HEK293 (cell line): ENCODE measurements around the gene PRR18.
A peak's percentile ranks its signal among the peaks of the same experiment; 100 is the strongest.

Source experiments
- CTCF ChIA-PET: fragments of 350-600 bp; formaldehyde crosslinking; extraction: SDS; loops from one replicate; lab custom pipeline; 2021; ENCODE audit warnings: antibody characterized with exemption; lab: Yijun Ruan, JAX
- POLR2A ChIA-PET: fragments of 300-600 bp; formaldehyde crosslinking; extraction: SDS; loops from one replicate; lab custom pipeline; 2020; ENCODE audit warnings: antibody characterized with exemption, inconsistent platforms; lab: Yijun Ruan, JAX
- H3K27ac ChIP-seq: fragments of 200-500 bp; sonication (Bioruptor generic); 2 replicates; pipeline ENCODE4 v1.5.1; 2014; ENCODE audit warnings: low read depth, low read length, control low read depth, inconsistent platforms; ENCODE audit errors: extremely low read depth
- H3K36me3 ChIP-seq, 2 experiments: fragments of 200-500 bp in 1 of 2; sonication (Bioruptor generic) in 1 of 2; 1 replicate in 1 of 2; 2 replicates in 1 of 2; pipeline ENCODE4 v1.5.1; 2014 to 2017; ENCODE audit warnings: inconsistent platforms in 2 of 2, low read length in 2 of 2; ENCODE audit not compliant: control insufficient read depth in 2 of 2, insufficient read depth in 1 of 2
- H3K4me1 ChIP-seq: fragments of 200-500 bp; sonication (Bioruptor generic); 2 replicates; pipeline ENCODE4 v1.5.1; 2014; ENCODE audit warnings: mild to moderate bottlenecking, low read length, inconsistent platforms; ENCODE audit not compliant: control insufficient read depth, insufficient read depth
- H3K4me3 ChIP-seq: 2 replicates; pipeline ENCODE4 v1.5.1; 2011; ENCODE audit warnings: low read depth, mild to moderate bottlenecking, control low read depth, low read length, moderate library complexity
- H3K9me3 ChIP-seq: fragments of 200-500 bp; sonication (Bioruptor generic); 2 replicates; pipeline ENCODE4 v1.5.1; 2014; ENCODE audit warnings: low read depth, low read length, inconsistent platforms; ENCODE audit not compliant: control insufficient read depth, insufficient read depth
- GFI1B ChIP-seq: fragments of 450-650 bp; formaldehyde crosslinking; IDR thresholded peaks from 2 replicates; pipeline ENCODE4 v1.5.1; 2016; ENCODE audit warnings: missing biosample characterization, missing genetic modification characterization
- GLIS2 ChIP-seq: fragments of 450-650 bp; formaldehyde crosslinking; IDR thresholded peaks from 2 replicates; pipeline ENCODE4 v1.5.1; 2016; ENCODE audit warnings: missing biosample characterization, missing genetic modification characterization
- KLF8 ChIP-seq: fragments of 450-650 bp; formaldehyde crosslinking; IDR thresholded peaks from 2 replicates; pipeline ENCODE4 v1.5.1; 2016; ENCODE audit warnings: missing biosample characterization, missing genetic modification characterization
- OVOL3 ChIP-seq: fragments of 450-650 bp; formaldehyde crosslinking; IDR thresholded peaks from 2 replicates; pipeline ENCODE4 v1.5.1; 2016; ENCODE audit warnings: missing biosample characterization, missing genetic modification characterization
- SCRT2 ChIP-seq: fragments of 450-650 bp; formaldehyde crosslinking; IDR thresholded peaks from 2 replicates; pipeline ENCODE4 v1.5.1; 2016; ENCODE audit warnings: missing biosample characterization, missing genetic modification characterization
- ZFP3 ChIP-seq: fragments of 450-650 bp; formaldehyde crosslinking; IDR thresholded peaks from 2 replicates; pipeline ENCODE4 v1.5.1; 2016; ENCODE audit warnings: low read depth, missing biosample characterization, missing genetic modification characterization
- ZFP37 ChIP-seq: fragments of 450-650 bp; formaldehyde crosslinking; IDR thresholded peaks from 2 replicates; pipeline ENCODE4 v1.5.1; 2016; ENCODE audit warnings: missing biosample characterization, missing genetic modification characterization
- ZFP41 ChIP-seq: fragments of 450-650 bp; formaldehyde crosslinking; IDR thresholded peaks from 2 replicates; pipeline ENCODE4 v1.5.1; 2016; ENCODE audit warnings: missing biosample characterization, missing genetic modification characterization, borderline replicate concordance
- ZNF112 ChIP-seq: fragments of 450-650 bp; formaldehyde crosslinking; IDR thresholded peaks from 2 replicates; pipeline ENCODE4 v1.5.0; 2017; ENCODE audit warnings: missing biosample characterization, missing genetic modification characterization
- ZNF132 ChIP-seq: fragments of 450-650 bp; formaldehyde crosslinking; IDR thresholded peaks from 2 replicates; pipeline ENCODE4 v1.5.1; 2017; ENCODE audit warnings: missing biosample characterization, missing genetic modification characterization, borderline replicate concordance
- ZNF175 ChIP-seq: fragments of 450-650 bp; formaldehyde crosslinking; IDR thresholded peaks from 2 replicates; pipeline ENCODE4 v1.5.1; 2016; ENCODE audit warnings: missing biosample characterization, missing genetic modification characterization
- ZNF221 ChIP-seq: fragments of 450-650 bp; formaldehyde crosslinking; IDR thresholded peaks from 2 replicates; pipeline ENCODE4 v1.5.1; 2017; ENCODE audit warnings: missing biosample characterization, missing genetic modification characterization, borderline replicate concordance
- ZNF239 ChIP-seq: fragments of 450-650 bp; formaldehyde crosslinking; IDR thresholded peaks from 2 replicates; pipeline ENCODE4 v1.5.1; 2016; ENCODE audit warnings: missing biosample characterization, missing genetic modification characterization
- ZNF341 ChIP-seq: fragments of 450-650 bp; formaldehyde crosslinking; IDR thresholded peaks from 2 replicates; pipeline ENCODE4; 2016; ENCODE audit warnings: low read depth, missing biosample characterization, missing genetic modification characterization
- ZNF544 ChIP-seq: fragments of 450-650 bp; formaldehyde crosslinking; IDR thresholded peaks from 2 replicates; pipeline ENCODE4 v1.5.0; 2017; ENCODE audit warnings: missing biosample characterization, missing genetic modification characterization
- ZNF549 ChIP-seq: fragments of 450-650 bp; IDR thresholded peaks from 2 replicates; pipeline ENCODE4 v1.5.1; 2018; ENCODE audit warnings: missing biosample characterization, missing genetic modification characterization, mild to moderate bottlenecking, inconsistent platforms, moderate library complexity
- ZNF600 ChIP-seq: fragments of 450-650 bp; formaldehyde crosslinking; IDR thresholded peaks from 2 replicates; pipeline ENCODE4 v1.5.1; 2016; ENCODE audit warnings: missing biosample characterization, missing genetic modification characterization
- ZNF701 ChIP-seq: fragments of 450-650 bp; formaldehyde crosslinking; IDR thresholded peaks from 2 replicates; pipeline ENCODE4 v1.5.1; 2016; ENCODE audit warnings: missing biosample characterization, missing genetic modification characterization
- ZNF785 ChIP-seq: fragments of 450-650 bp; formaldehyde crosslinking; IDR thresholded peaks from 2 replicates; pipeline ENCODE4 v1.5.1; 2016; ENCODE audit warnings: missing biosample characterization, missing genetic modification characterization
- ZNF830 ChIP-seq: fragments of 450-650 bp; IDR thresholded peaks from 2 replicates; pipeline ENCODE4 v1.5.0; 2018; ENCODE audit warnings: missing biosample characterization, missing genetic modification characterization, low read depth, mild to moderate bottlenecking, moderate library complexity
- ZSCAN16 ChIP-seq: fragments of 450-650 bp; formaldehyde crosslinking; IDR thresholded peaks from 2 replicates; pipeline ENCODE4 v1.5.1; 2016; ENCODE audit warnings: missing biosample characterization, missing genetic modification characterization
- TF ChIP-seq, protein P1 (sequence below): fragments of 450-650 bp; formaldehyde crosslinking; IDR thresholded peaks from 2 replicates; pipeline ENCODE4 v1.5.1; 2016; ENCODE audit warnings: missing biosample characterization, missing genetic modification characterization
- TF ChIP-seq, protein P2 (sequence below): fragments of 450-650 bp; formaldehyde crosslinking; IDR thresholded peaks from 2 replicates; pipeline ENCODE4 v1.5.1; 2016; ENCODE audit warnings: missing biosample characterization, missing genetic modification characterization
- TF ChIP-seq, protein P3 (sequence below): IDR thresholded peaks from 2 replicates; pipeline ENCODE4 v1.6.1; 2011; ENCODE audit warnings: mild to moderate bottlenecking, low read depth, low read length, borderline replicate concordance
- TF ChIP-seq, protein P4 (sequence below): fragments of 450-650 bp; formaldehyde crosslinking; IDR thresholded peaks from 2 replicates; pipeline ENCODE4 v1.5.1; 2016; ENCODE audit warnings: missing biosample characterization, missing genetic modification characterization, borderline replicate concordance
- TF ChIP-seq, protein P5 (sequence below): fragments of 450-650 bp; formaldehyde crosslinking; IDR thresholded peaks from 2 replicates; pipeline ENCODE4 v1.5.1; 2016; ENCODE audit warnings: missing biosample characterization, missing genetic modification characterization

PRR18 gene

DNA sequence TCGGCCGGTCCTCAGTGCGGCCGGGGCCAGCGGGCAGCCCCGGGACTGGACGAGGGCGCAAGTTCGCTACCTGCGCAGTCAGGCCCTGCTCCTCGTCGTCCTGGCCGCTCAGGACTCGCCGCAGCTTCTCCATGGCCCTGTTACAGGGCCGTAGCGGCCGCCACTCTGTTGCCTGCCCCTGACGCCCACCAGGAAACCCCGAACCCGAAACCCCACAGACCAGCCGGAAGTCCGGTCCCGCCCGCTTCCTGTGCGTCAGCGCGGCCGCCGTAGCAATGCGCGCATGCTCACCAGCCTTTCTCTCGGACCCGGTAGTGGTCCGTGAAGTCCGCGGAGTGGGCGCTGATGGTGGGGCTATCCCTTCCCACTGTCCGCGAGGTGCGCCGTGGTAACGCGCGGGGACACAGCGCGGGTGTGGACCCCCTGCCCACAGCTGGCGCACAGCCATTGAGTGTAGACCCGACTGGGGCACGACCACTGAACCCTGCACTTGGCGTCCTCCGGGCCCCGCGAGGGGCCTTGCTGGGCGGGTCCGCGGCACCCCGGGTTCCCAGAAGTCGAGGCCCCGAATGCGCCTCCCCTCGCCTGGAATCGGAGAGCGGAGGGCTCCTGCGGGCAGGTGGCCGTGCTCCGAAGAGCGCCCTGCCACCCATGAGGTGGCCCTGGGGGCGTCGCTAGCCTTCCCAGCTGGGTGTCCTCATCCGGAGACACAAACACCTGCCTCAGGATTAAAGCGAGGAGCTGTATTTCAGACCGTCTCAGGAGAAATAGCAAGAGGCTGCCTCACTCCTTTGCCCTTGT, 34.4 kb upstream of the PRR18 start, which contains the start of gene SFT2D1:
TSS of gene SFT2D1 (minus strand) at position 197 of the 801 bp plus-strand sequence. CDS start at position 133, 64 bp downstream.
- H3K4me1 ChIP-seq: peaks cover 3% of the 10 kb centered on the region; the same call in 1 of the 2 replicates
- H3K27ac ChIP-seq: peak within 1 kb of the TSS; percentile 71; the same call in 1 of the 2 replicates
- POLR2A ChIA-PET: interaction anchor here (0.6 to 1.7 kb wide), 6 partner anchors 8 to 178 kb away, joined by 3 to 7 read pairs (median 4); no protein-coding TSS in a partner anchor
- CTCF ChIA-PET: interaction anchor here (0.8 to 1.3 kb wide), 3 partner anchors 38 to 61 kb away, joined by 3 to 7 read pairs (median 5); no protein-coding TSS in a partner anchor
- H3K36me3 ChIP-seq: peaks cover 0 to 30% of the 10 kb centered on the region in 2 experiments; a peak in 2 of 3 replicates
- no peaks in the 10 kb centered on the region for H3K9me3 ChIP-seq
- H3K4me3 ChIP-seq: peak within 1 kb of the TSS; percentile 94
- TF ChIP-seq ZFP37 (no peak), ZNF112 (no peak), ZNF221 (tag by site-specific recombination) (no peak), GFI1B (tag by site-specific recombination) (no peak), ZNF175 (tag by site-specific recombination) (no peak), ZFP41 (tag by site-specific recombination) (no peak), GLIS2 (tag by site-specific recombination) (peak; percentile 78), ZNF549 (tag by site-specific recombination) (no peak), ZNF830 (no peak), ZNF132 (tag by site-specific recombination) (no peak), ZFP3 (no peak), ZNF239 (tag by site-specific recombination) (no peak), ZNF544 (tag by site-specific recombination) (no peak), ZNF785 (no peak), ZNF341 (no peak), SCRT2 (tag by site-specific recombination) (peak; percentile 11; the same call in 1 of the 2 replicates), ZNF701 (no peak), KLF8 (tag by site-specific recombination) (peak; percentile 49; the same call in 1 of the 2 replicates), ZNF600 (tag by site-specific recombination) (0 out of 2 replicates have a peak, but pooled peaks have one; percentile 40), OVOL3 (tag by site-specific recombination) (0 out of 2 replicates have a peak, but pooled peaks have one; percentile 1), ZSCAN16 (tag by site-specific recombination) (no peak)
- TF ChIP-seq, protein P1, sequence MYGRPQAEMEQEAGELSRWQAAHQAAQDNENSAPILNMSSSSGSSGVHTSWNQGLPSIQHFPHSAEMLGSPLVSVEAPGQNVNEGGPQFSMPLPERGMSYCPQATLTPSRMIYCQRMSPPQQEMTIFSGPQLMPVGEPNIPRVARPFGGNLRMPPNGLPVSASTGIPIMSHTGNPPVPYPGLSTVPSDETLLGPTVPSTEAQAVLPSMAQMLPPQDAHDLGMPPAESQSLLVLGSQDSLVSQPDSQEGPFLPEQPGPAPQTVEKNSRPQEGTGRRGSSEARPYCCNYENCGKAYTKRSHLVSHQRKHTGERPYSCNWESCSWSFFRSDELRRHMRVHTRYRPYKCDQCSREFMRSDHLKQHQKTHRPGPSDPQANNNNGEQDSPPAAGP (tag by site-specific recombination): 0 out of 2 replicates have a peak, but pooled peaks have one; percentile 38
- TF ChIP-seq, protein P2, sequence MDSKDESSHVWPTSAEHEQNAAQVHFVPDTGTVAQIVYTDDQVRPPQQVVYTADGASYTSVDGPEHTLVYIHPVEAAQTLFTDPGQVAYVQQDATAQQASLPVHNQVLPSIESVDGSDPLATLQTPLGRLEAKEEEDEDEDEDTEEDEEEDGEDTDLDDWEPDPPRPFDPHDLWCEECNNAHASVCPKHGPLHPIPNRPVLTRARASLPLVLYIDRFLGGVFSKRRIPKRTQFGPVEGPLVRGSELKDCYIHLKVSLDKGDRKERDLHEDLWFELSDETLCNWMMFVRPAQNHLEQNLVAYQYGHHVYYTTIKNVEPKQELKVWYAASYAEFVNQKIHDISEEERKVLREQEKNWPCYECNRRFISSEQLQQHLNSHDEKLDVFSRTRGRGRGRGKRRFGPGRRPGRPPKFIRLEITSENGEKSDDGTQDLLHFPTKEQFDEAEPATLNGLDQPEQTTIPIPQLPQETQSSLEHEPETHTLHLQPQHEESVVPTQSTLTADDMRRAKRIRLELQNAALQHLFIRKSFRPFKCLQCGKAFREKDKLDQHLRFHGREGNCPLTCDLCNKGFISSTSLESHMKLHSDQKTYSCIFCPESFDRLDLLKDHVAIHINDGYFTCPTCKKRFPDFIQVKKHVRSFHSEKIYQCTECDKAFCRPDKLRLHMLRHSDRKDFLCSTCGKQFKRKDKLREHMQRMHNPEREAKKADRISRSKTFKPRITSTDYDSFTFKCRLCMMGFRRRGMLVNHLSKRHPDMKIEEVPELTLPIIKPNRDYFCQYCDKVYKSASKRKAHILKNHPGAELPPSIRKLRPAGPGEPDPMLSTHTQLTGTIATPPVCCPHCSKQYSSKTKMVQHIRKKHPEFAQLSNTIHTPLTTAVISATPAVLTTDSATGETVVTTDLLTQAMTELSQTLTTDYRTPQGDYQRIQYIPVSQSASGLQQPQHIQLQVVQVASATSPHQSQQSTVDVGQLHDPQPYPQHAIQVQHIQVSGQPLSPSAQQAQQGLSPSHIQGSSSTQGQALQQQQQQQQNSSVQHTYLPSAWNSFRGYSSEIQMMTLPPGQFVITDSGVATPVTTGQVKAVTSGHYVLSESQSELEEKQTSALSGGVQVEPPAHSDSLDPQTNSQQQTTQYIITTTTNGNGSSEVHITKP (tag by site-specific recombination): no peak
- TF ChIP-seq, protein P3, sequence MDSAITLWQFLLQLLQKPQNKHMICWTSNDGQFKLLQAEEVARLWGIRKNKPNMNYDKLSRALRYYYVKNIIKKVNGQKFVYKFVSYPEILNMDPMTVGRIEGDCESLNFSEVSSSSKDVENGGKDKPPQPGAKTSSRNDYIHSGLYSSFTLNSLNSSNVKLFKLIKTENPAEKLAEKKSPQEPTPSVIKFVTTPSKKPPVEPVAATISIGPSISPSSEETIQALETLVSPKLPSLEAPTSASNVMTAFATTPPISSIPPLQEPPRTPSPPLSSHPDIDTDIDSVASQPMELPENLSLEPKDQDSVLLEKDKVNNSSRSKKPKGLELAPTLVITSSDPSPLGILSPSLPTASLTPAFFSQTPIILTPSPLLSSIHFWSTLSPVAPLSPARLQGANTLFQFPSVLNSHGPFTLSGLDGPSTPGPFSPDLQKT: peak; percentile 95
- TF ChIP-seq, protein P4, sequence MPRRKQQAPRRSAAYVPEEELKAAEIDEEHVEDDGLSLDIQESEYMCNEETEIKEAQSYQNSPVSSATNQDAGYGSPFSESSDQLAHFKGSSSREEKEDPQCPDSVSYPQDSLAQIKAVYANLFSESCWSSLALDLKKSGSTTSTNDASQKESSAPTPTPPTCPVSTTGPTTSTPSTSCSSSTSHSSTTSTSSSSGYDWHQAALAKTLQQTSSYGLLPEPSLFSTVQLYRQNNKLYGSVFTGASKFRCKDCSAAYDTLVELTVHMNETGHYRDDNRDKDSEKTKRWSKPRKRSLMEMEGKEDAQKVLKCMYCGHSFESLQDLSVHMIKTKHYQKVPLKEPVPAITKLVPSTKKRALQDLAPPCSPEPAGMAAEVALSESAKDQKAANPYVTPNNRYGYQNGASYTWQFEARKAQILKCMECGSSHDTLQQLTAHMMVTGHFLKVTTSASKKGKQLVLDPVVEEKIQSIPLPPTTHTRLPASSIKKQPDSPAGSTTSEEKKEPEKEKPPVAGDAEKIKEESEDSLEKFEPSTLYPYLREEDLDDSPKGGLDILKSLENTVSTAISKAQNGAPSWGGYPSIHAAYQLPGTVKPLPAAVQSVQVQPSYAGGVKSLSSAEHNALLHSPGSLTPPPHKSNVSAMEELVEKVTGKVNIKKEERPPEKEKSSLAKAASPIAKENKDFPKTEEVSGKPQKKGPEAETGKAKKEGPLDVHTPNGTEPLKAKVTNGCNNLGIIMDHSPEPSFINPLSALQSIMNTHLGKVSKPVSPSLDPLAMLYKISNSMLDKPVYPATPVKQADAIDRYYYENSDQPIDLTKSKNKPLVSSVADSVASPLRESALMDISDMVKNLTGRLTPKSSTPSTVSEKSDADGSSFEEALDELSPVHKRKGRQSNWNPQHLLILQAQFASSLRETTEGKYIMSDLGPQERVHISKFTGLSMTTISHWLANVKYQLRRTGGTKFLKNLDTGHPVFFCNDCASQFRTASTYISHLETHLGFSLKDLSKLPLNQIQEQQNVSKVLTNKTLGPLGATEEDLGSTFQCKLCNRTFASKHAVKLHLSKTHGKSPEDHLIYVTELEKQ (tag by site-specific recombination): no peak
- TF ChIP-seq, protein P5, sequence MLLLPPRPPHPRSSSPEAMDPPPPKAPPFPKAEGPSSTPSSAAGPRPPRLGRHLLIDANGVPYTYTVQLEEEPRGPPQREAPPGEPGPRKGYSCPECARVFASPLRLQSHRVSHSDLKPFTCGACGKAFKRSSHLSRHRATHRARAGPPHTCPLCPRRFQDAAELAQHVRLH (tag by site-specific recombination): peak; percentile 67
